H1 (cell line): ENCODE measurements around the gene MFAP4. TPM values are rescaled to one million over a fixed set of nuclear protein-coding genes. Genes with fewer than 3 reads are reported as not detected.

Source experiments
- CBX8 ChIP-seq: fragments of 300-800, 300-1000 bp; sonication (generic); IDR thresholded peaks from 2 replicates; pipeline ENCODE4 v1.7.1; 2016; ENCODE audit warnings: low read depth, low read length, borderline replicate concordance
- SIN3A ChIP-seq, 2 experiments: IDR thresholded peaks in 1 of 2; conservative IDR thresholded peaks in 1 of 2; 2 replicates each; pipeline ENCODE4 v1.6.1; 2011 to 2012; ENCODE audit warnings: low read length in 2 of 2, improper control_type of control experiment in 1 of 2, low read depth in 1 of 2, mild to moderate bottlenecking in 1 of 2
- SP1 ChIP-seq: IDR thresholded peaks from 2 replicates; pipeline ENCODE4 v1.6.1; 2011; ENCODE audit warnings: low read depth, low read length
- polyA plus RNA-seq, 7 experiments: library from polyadenylated mRNA; depleted of rRNA in 3 of 7; stranded (reverse) in 5 of 7; unstranded in 2 of 7; fragments of >200 nt in 5 of 7; fragments of 200-250 nt in 2 of 7; gene quantifications; 1 replicate in 5 of 7; 2 replicates in 1 of 7; 4 replicates in 1 of 7; pipeline versions ENCODE4 v1.2.1 to v1.2.3, GENCODE V29; 2011 to 2013; ENCODE audit warnings: missing spikeins in 2 of 7, mixed read lengths in 2 of 7
- total RNA-seq: library from RNA; stranded (reverse); fragmentation: NEBNext Ultra II Directional; extraction: Animal tissue kit (Norgen Biotek cat#: 25700); gene quantifications from 2 replicates; pipeline ENCODE4 v1.2.1, GENCODE V29; 2021
- TF ChIP-seq, protein P1 (sequence below): IDR thresholded peaks from 2 replicates; pipeline ENCODE4 v1.6.1; 2012; ENCODE audit warnings: inconsistent platforms

MFAP4 gene
- total and polyA plus RNA-seq, 2 of the 8 experiments (the other 6 are each of a cell fraction or from before 2014, with no cell fraction given) = 3.1 to 3.6 TPM

DNA sequence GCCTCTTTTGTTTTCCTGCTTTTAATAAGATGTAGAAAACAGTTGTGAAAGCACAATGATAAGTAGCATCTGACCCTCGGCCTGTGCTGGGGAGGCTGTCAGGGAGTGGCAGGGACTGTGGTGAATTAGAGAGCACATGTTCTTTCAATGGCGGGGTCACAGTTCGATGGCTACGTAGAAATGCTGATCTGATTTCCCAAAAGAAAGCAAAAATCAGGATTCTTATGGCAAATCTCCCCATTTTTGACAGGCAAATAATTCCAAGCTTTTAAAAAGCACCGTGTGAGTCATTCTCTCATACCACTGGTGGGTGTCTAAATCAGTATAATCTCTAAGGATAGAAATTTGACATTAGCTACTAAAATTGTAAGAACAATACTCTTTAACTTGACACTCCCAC lies 12.9 kb downstream of the MFAP4 start (continued):
- TF ChIP-seq SIN3A (conservative IDR thresholded peaks at IDR 0.05 in 1 of 2, IDR thresholded peaks at IDR 0.05 in 1 of 2; ENCODE audit: low read depth in 1 of 2, low read length in 2 of 2) (no peak), CBX8 (no peak), SP1 (no peak)
- TF ChIP-seq, protein P1, sequence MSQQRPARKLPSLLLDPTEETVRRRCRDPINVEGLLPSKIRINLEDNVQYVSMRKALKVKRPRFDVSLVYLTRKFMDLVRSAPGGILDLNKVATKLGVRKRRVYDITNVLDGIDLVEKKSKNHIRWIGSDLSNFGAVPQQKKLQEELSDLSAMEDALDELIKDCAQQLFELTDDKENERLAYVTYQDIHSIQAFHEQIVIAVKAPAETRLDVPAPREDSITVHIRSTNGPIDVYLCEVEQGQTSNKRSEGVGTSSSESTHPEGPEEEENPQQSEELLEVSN = no peak
